MCF 10A (cell line): Measurements from ENCODE around the gene CCDC146. TPM values are rescaled to one million over a fixed set of nuclear protein-coding genes. Genes with fewer than 3 reads are reported as not detected.

ENCODE experiments used
- BruUV-seq: library from RNA; stranded (reverse); fragments of 400-500 nt; replicated peaks from 2 replicates; lab custom pipeline; 2021; lab: Mats Ljungman, UMichigan
- CTCF ChIA-PET: fragments of 300-600 bp; sonication (Branson Sonifier 250); formaldehyde crosslinking; extraction: SDS; loops from one replicate; lab custom pipeline; 2021; ENCODE audit warnings: antibody characterized with exemption, inconsistent platforms; lab: Yijun Ruan, JAX
- POLR2A ChIA-PET: fragments of 300-600, 350-650 bp; sonication (Branson Sonifier 250); formaldehyde crosslinking; extraction: SDS; loops from one replicate; lab custom pipeline; 2020; ENCODE audit warnings: antibody characterized with exemption, inconsistent platforms; lab: Yijun Ruan, JAX
- DNase-seq: peaks from one replicate; pipeline ENCODE4 v3.0.0-alpha.2; 2018; ENCODE audit not compliant: unreplicated experiment
- H3K27ac Mint-ChIP-seq: one replicate; pipeline ENCODE4 v1.8.0; 2022; ENCODE audit warnings: mild to moderate bottlenecking, low read depth, mixed read lengths; ENCODE audit not compliant: unreplicated experiment
- H3K27me3 Mint-ChIP-seq: one replicate; pipeline ENCODE4 v1.8.0; 2022; ENCODE audit warnings: mixed read lengths; ENCODE audit not compliant: insufficient read depth, unreplicated experiment
- H3K36me3 Mint-ChIP-seq: one replicate; pipeline ENCODE4 v1.8.0; 2022; ENCODE audit warnings: mild to moderate bottlenecking, moderate library complexity, mixed read lengths; ENCODE audit not compliant: insufficient read depth, unreplicated experiment
- H3K4me1 Mint-ChIP-seq: one replicate; pipeline ENCODE4 v1.8.0; 2022; ENCODE audit warnings: mixed read lengths; ENCODE audit not compliant: insufficient read depth, unreplicated experiment
- H3K4me3 Mint-ChIP-seq: one replicate; pipeline ENCODE4 v1.8.0; 2022; ENCODE audit warnings: mild to moderate bottlenecking, moderate library complexity, mixed read lengths; ENCODE audit not compliant: unreplicated experiment
- H3K9me3 Mint-ChIP-seq: one replicate; pipeline ENCODE4 v1.8.0; 2022; ENCODE audit warnings: mixed read lengths; ENCODE audit not compliant: unreplicated experiment
- intact Hi-C: fragments of 100-400 bp; cut with micrococcal nuclease; formaldehyde crosslinking; loops from 2 replicates; pipeline ENCODE4 v1.14.1; 2022
- total RNA-seq: library from RNA; stranded (reverse); gene quantifications from 2 replicates; pipeline ENCODE4 v1.2.3, GENCODE V29; 2022
- TF ChIP-seq, protein P1 (sequence below): fragments of 200-600 bp; IDR thresholded peaks from one replicate; pipeline ENCODE4 v1.8.0; 2022; ENCODE audit warnings: antibody characterized with exemption, mild to moderate bottlenecking; ENCODE audit not compliant: unreplicated experiment

CCDC146 gene
- total RNA-seq, 1 experiment from 2014 or later = 2.7 TPM

DNA sequence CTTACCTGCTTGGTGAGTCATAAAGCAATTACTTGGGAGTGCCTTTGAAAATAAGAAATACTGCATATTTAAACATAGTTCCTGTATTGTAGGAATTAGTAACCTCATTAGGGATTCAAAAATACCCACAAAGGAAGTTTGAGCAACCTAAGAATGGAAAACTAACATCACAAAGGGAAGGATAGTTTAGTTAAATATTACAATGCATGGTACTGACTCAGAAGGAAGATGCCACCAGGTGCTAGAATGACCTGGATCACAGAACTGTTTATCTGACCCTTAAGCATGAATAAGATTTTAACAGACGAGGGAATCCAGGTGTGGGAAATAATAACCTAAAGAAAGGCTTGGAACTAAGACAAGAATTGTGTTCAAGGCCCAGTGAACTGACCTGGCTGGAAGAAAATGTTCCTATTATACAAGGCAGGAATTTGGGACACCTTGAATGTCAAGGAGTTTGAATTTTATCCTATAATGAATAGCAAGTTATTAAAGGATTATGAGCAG is 187.4 kb downstream of the CCDC146 start:
- Mint-ChIP-seq H3K36me3 (peaks cover 7% of the 10 kb centered on the region), H3K27me3 (no peaks in the 10 kb centered on the region), H3K4me1 (peaks cover 7% of the 10 kb centered on the region), H3K9me3 (peaks cover 7% of the 10 kb centered on the region), H3K27ac (no peak overlapping the region), H3K4me3 (no peak overlapping the region)
- no peak for DNase-seq
- ChIA-PET POLR2A (no interaction called here), CTCF (interaction anchor here (0.7 to 1.0 kb wide), 2 partner anchors 63 to 102 kb away, joined by 4 read pairs; no protein-coding TSS in a partner anchor)
- BruUV-seq = no TSS peak
- TF ChIP-seq, protein P1, sequence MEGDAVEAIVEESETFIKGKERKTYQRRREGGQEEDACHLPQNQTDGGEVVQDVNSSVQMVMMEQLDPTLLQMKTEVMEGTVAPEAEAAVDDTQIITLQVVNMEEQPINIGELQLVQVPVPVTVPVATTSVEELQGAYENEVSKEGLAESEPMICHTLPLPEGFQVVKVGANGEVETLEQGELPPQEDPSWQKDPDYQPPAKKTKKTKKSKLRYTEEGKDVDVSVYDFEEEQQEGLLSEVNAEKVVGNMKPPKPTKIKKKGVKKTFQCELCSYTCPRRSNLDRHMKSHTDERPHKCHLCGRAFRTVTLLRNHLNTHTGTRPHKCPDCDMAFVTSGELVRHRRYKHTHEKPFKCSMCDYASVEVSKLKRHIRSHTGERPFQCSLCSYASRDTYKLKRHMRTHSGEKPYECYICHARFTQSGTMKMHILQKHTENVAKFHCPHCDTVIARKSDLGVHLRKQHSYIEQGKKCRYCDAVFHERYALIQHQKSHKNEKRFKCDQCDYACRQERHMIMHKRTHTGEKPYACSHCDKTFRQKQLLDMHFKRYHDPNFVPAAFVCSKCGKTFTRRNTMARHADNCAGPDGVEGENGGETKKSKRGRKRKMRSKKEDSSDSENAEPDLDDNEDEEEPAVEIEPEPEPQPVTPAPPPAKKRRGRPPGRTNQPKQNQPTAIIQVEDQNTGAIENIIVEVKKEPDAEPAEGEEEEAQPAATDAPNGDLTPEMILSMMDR = no peak
- intact Hi-C loops = no loop called here

DNA sequence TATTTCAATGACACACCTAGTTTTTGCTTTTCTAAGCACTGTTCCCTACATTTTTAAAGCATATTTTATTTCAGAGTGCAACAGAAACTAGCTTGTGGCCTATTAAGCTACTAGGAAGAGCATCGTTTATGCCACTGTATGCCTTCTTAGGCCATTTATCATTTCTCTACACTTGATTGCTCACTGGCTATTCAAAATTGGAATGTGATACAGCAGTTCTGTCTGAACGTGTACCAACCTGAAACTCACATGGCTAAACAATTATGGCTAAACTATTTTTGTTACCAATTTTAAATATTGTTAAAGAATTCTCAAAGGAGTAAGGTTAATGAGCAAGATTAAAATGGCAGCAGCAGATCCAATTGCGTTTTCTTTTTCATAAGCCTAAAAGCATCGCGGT is 188.6 kb downstream of the CCDC146 start:
- intact Hi-C loops = no loop called here
- no peaks in the 10 kb centered on the region for H3K9me3 Mint-ChIP-seq
- no peaks in the 10 kb centered on the region for H3K27me3 Mint-ChIP-seq
- H3K27ac Mint-ChIP-seq = no peak overlapping the region
- ChIA-PET POLR2A (no interaction called here), CTCF (interaction anchor here (1.0 kb wide), 1 partner anchor 64 kb away, joined by 3 read pairs; no protein-coding TSS in a partner anchor)
- TF ChIP-seq, protein P1 = no peak
- no TSS peak for BruUV-seq
- no peak overlapping the region for H3K4me3 Mint-ChIP-seq
- no peak for DNase-seq
- peaks cover 7% of the 10 kb centered on the region for H3K4me1 Mint-ChIP-seq
- H3K36me3 Mint-ChIP-seq = peaks cover 7% of the 10 kb centered on the region

DNA sequence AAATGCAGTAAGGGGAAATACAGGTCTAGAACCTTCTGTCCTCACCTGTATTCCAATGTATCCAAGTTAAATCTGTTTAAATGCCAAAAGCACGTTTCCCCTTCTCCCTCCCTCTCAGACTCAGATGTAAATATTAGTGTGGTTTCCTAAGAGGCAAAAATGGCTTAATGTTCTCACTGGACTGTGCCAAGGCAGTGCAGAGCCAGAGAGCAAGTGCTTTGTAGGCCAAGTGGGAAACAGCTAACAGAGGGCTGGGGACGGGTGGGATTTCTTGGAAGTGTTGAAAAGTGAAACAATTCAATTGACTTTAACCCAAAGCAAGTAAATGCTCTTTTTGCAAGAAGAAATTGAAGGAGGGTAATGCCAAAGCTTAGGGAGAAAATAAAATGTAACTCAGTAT is 190.7 kb downstream of the CCDC146 start:
- no TSS peak for BruUV-seq
- no peak overlapping the region for H3K27ac Mint-ChIP-seq

GRCh38 chr7:77313876-77314480 is 191.6 kb downstream of the CCDC146 start:
- peaks cover 7% of the 10 kb centered on the region for H3K36me3 Mint-ChIP-seq
- no peak for DNase-seq
- ChIA-PET POLR2A (no interaction called here), CTCF (interaction anchor here (1.2 kb wide), 1 partner anchor 21 kb away, joined by 3 read pairs; no protein-coding TSS in a partner anchor)
- peaks cover 12% of the 10 kb centered on the region for H3K4me1 Mint-ChIP-seq
- no peak overlapping the region for H3K27ac Mint-ChIP-seq
- H3K27me3 Mint-ChIP-seq = no peaks in the 10 kb centered on the region
- H3K4me3 Mint-ChIP-seq = no peak overlapping the region
- intact Hi-C loops = no loop called here
- no TSS peak for BruUV-seq
- TF ChIP-seq, protein P1 = no peak
- no peaks in the 10 kb centered on the region for H3K9me3 Mint-ChIP-seq

More for the DNA sequence above, 190.7 kb downstream of the CCDC146 start:
- Mint-ChIP-seq H3K4me1 (peaks cover 12% of the 10 kb centered on the region), H3K4me3 (no peak overlapping the region), H3K9me3 (no peaks in the 10 kb centered on the region), H3K36me3 (peaks cover 7% of the 10 kb centered on the region), H3K27me3 (no peaks in the 10 kb centered on the region)
- TF ChIP-seq, protein P1 = no peak
- intact Hi-C loops = no loop called here
- ChIA-PET CTCF (interaction anchor here (0.5 kb wide), 2 partner anchors 194 to 998 kb away, joined by 3 to 5 read pairs; no protein-coding TSS in a partner anchor), POLR2A (no interaction called here)
- no peak for DNase-seq
